CD4-positive, alpha-beta T cell treated with Interleukin-17A for 1 hour (primary cell): ENCODE data around the gene POLE.
"Not testable (repeated sequence)": the region's sequence is repeated elsewhere in the genome, so short reads cannot be mapped to it uniquely, and the experiment has no call there.

Experiments used
- DNase-seq: peaks from one replicate; pipeline ENCODE4 v3.0.0-alpha.2; 2020

Gene POLE

GRCh38 chr12:132717011-132717410, 29.9 kb upstream of the POLE start:
- no peak for DNase-seq

DNA sequence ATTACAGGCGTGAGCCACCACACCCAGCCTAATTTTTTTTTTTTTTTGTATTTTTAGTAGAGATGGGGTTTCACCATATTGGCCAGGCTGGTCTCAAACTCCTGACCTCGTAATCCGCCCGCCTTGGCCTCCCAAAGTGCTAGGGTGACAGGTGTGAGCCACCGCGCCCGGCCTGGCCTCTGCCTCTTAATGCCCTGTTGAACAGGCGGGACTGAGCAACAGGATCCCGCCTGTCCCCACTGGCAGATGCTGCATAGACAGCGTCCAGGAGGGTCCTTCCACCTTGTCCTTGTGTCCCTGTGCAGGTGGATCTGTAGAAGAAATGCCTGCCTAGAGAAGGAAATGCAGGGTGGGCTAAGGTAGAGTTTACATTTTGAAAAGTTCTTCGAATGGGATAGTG, 29.2 kb upstream of the POLE start:
- no peak for DNase-seq

DNA sequence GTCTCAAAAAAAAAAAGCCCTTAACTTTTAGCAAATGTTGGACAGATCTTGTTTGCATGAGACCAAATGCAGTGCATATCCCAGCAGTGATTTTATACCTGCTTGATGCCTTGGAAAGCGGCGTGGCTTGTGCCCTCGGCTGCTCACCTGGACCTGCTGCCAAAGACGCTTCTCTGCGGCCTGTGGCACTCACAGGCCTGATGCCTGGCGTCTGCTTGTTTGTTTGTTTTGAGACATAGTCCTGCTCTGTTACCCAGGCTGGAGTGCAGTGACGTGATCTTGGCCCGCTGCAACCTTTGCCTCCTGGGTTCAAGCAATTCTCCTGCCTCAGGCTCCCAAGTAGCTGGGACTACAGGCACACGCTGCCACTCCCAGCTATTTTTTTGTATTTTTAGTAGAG, 28.7 kb upstream of the POLE start:
- no peak for DNase-seq

GRCh38 chr12:132713123-132713522, 26.0 kb upstream of the POLE start:
- no peak for DNase-seq

- DNase-seq, result peak; percentile 12
Measured at GRCh38 chr12:132711080-132711843, 24.1 kb upstream of the POLE start.

DNA sequence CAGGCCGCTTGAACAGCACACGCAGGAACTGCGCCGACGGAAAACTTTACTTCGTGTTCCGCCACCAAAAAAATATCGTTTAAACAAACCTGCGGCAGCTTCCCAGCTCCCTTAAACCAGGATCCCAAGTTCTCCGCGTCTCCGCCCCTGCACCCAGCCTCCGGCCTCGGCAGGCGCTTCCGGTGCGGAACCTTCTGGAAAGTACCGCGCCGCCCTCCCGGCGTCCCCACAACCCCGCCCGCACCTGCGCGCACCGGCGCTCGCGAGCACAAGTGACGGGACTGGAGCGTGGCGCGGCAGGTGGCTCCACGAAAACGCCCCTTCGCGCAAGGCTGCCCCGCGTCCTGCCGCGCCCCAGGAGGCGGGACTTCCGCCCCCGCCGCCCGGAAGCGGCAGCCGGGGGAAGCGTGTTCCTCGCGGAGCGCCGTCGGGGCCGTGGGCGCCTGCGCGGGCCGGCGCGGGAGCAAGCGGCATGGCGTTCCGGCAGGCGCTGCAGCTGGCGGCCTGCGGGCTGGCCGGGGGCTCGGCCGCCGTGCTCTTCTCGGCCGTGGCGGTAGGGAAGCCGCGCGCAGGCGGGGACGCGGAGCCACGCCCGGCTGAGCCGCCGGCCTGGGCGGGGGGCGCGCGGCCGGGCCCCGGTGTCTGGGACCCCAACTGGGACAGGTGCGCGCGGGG, 23.4 kb upstream of the POLE start, which contains the start of gene PGAM5:
Gene PGAM5, plus strand, starts transcription at position 438 of the 675 bp plus-strand sequence. Its CDS starts 35 bp downstream, at position 473.
- DNase-seq, result peak; percentile 94

DNA sequence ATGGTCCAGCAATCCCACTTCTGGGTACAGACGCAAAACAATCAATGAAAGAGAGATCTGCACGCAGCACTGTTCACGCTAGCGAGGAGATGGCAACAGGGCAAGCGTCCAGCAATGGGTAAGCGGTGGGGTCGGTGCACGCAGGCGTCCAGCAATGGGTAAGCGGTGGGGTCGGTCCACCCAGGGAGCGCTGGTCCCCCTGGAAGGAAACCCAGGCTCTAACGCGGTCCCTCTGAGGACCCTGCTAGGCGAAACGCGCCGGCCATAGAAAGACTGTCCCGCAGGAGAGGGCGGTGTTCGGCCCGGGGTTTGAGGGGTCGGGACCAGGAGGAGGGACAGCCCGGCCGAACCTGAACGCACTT, 22.9 kb upstream of the POLE start:
- DNase-seq, result no peak

- DNase-seq, result no peak
Measured at GRCh38 chr12:132708150-132708549, 21.0 kb upstream of the POLE start.

GRCh38 chr12:132707241-132707640, 20.1 kb upstream of the POLE start:
- DNase-seq, result no peak

DNA sequence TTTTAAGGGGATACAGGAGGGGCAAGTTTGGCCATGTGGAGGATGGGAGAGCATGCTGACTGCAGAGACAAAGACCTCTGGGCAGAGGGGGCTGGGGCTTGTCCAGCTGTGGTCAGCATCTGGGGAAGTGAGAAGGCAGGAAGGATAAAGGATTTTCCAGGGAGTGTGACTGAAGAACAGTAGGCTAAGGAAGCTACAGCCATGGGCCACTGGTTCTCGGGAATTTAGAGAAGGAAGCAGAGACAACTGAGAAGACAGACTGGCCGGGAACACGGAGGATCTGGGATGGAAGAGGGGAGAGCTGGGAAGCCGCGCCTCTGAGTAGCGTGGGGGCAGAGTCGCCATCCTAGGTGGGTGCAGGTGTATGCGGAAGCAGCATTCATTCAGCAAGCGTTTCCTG, 16.5 kb upstream of the POLE start:
- DNase-seq, result no peak

DNA sequence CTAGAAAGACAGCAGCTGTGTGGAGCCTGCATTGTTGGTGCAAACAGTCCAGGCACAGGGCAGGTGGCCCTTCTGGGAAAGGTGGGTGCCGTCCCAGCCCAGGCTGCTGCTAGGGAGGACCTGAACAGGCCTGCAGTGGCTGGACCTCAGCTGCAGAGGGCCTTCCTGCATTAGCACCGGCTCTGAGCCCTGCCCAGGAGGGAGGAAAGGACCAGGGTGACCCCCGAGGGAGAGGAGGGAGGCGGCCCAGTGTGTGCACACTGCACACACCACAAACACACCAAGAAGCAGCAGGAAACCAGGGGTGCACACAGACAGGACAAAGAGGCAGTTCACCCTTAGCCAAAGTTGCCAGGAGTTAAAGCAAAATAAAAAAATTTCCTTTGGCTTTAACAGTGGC, 15.5 kb upstream of the POLE start:
- no peak for DNase-seq

- no peak for DNase-seq
Measured at GRCh38 chr12:132700212-132700822, 13.2 kb upstream of the POLE start.

GRCh38 chr12:132698341-132698740, 11.2 kb upstream of the POLE start:
- no peak for DNase-seq

DNA sequence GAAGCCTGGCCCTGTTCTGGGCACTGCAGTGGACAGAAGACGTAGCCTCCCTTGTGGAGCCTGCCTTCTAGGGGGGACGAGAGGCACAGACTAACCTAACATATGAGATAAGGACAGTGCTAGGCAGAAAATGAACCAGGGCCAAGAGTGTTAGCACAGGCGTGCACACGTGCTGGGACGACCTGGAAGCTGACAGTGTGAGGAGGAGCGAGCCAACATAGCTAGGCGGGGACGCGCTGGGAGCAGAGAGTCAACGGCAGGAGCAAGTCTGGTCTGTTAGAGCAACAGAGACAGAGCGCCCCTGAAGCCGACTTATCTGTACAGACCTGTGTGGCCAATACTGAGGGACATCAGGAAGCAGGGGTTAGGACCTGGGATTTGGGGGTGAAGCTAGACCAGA, 8.3 kb upstream of the POLE start:
- DNase-seq, result no peak

- not testable (repeated sequence) for DNase-seq
Measured at GRCh38 chr12:132694888-132695287, 7.7 kb upstream of the POLE start.

DNA sequence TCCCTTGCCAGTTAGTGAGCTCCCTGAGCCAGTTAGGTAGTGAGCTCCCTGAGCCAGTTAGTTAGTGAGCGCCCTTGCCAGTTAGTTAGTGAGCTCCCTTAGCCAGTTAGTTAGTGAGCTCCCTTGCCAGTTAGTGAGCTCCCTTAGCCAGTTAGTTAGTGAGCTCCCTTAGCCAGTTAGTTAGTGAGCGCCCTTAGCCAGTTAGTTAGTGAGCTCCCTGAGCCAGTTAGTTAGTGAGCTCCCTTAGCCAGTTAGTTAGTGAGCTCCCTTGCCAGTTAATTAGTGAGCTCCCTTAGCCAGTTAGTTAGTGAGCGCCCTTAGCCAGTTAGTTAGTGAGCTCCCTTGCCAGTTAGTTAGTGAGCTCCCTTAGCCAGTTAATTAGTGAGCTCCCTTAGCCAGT, 4.9 kb upstream of the POLE start:
- not testable (repeated sequence) for DNase-seq

GRCh38 chr12:132690112-132690511, 3.0 kb upstream of the POLE start:
- DNase-seq, result no peak

DNA sequence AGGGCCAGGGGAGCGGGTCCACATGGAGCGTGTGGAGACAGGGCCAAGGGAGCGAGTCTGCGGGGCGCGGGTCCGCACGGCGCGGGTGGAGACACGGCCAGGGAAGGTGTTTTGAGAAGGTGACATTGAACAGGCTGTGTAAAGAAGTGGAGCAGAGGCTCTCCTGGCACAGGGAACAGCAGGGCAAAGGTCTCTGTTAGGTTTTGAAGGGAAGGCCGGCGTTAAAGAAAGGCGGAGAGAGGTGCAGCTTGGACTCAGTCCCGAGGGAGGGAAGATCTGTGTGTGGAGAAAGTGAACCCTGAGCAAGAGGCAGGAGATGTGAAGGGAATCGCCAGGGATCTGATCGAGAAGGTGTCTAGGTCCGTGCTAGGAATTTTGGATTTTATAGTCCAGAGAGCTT, 2.1 kb upstream of the POLE start:
- no peak for DNase-seq

GRCh38 chr12:132686825-132687210, 324 bp downstream of the POLE start:
- no peak for DNase-seq

DNA sequence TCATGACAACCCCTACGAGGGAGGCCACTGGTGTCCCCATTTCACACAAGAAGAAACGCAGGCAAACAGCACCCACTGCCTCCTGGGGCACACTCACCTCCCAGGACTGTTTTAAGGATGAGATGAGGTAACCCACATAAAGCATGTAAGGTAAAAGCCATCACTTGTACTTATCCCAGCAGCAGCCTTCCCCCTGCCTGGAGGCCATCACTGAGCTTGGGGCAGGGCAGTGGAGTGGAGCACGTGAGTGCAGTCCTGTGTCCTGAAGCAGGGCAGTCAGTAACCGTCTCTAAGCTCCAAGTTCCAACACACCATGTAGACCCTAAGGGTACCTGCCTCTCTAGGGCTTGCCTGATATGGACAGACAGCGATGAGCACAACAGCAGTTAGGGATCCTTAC, 1.7 kb downstream of the POLE start:
- DNase-seq, result no peak

- no peak for DNase-seq
Measured at GRCh38 chr12:132677492-132677891, 9.7 kb downstream of the POLE start.

DNA sequence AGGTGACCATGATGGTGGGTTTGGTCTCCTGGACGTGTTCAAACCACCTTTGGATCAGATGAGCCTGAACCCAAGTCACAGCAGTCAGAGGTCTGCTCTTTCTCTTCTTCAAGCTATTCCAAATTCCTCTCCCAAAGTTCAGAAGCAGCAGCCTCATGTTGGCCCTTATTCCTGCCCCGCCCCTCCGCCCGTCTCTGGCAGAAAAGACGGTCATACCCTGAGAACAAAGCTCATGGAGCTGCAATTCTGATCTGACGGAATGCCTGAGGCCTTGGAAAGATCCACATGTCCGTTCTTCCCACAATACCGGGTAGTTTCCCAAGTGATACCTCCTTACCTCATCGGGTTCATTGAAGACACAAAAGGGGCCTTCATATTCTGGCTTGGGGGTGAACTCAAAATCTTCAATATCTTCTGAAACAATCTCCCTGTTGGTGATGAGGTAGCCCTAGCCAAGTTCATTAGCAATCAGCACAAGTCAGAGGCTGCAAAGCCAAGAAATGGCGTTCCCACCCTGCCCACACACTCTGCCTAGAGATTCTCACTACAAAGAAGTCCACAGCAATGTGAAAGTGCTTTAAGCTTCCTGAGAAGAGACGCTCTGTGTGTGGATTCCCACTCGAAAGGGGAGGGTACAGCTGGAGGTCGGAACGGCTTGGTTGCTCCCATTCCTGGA, 11.2 kb downstream of the POLE start:
- no peak for DNase-seq

DNA sequence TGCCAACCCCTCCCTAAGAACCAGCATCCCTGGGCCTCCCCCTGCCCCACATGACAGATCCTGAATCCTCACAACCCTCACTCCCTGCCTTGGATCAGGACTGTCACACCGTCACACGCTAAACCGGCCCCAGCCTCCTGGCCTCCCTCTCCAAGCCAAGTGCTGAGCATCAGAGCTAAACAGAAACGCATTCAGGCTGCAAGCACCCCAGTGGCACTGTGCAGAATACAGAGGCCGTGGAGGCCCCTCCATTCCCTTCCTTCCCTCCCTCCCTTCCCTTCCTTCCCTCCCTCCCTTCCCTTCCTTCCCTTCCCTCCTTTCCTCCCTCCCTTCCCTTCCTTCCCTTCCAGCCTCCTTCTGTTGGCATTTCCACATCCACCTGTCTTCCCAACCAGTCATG, 12.6 kb downstream of the POLE start:
- DNase-seq, result no peak
